ENCODE data around the gene EXOSC3.

EXOSC3 gene

GRCh38 chr9:37732086-37732741 lies 52.6 kb downstream of the EXOSC3 start:
- DNase-seq: no peak

GRCh38 chr9:37730839-37731238 lies 54.0 kb downstream of the EXOSC3 start:
- DNase-seq: no peak

GRCh38 chr9:37730256-37730655 lies 54.6 kb downstream of the EXOSC3 start:
- no peak for DNase-seq

Measured in DMS79 treated with DMSO at 0.1 percent for 48 hours (cell line).